ENCODE results near the gene MOSMO. TPM values are rescaled to one million over a fixed set of nuclear protein-coding genes. Genes with fewer than 3 reads are reported as not detected.
A peak's percentile ranks its signal among the peaks of the same experiment; 100 is the strongest.

The MOSMO gene
- total RNA-seq, 2 donors from 2014 or later, result 16.1 to 33.6 TPM

- DNase-seq (ENCODE audit: low spot score) (no peak), ATAC-seq (ENCODE audit: insufficient number of reproducible peaks, low FRiP score, low read depth) (no peak)
Observed at GRCh38 chr16:22077700-22078313, 69.9 kb downstream of the MOSMO start.

GRCh38 chr16:22078656-22079055 lies 70.7 kb downstream of the MOSMO start:
- DNase-seq (ENCODE audit: low spot score) (no peak), ATAC-seq (ENCODE audit: insufficient number of reproducible peaks, low FRiP score, low read depth) (no peak)
- Histone ChIP-seq H3K9me3 (no peaks in the 10 kb centered on the region), H3K27me3 (replicated peaks; ENCODE audit: insufficient read depth) (no peaks in the 10 kb centered on the region), H3K27ac (no peak overlapping the region), H3K36me3 (no peaks in the 10 kb centered on the region), H3K4me3 (no peak overlapping the region), H3K4me1 (ENCODE audit: control insufficient read depth in 1 of 2, low read depth in 2 of 2) (peaks cover 0 to 7% of the 10 kb centered on the region in 2 donors)
- no peak for TF ChIP-seq CTCF (IDR thresholded peaks at IDR 0.05)

More at GRCh38 chr16:22077700-22078313, 69.9 kb downstream of the MOSMO start:
- no peaks in the 10 kb centered on the region for H3K4me1 ChIP-seq (ENCODE audit: control insufficient read depth in 1 of 2, low read depth in 2 of 2)
- no peaks in the 10 kb centered on the region for H3K27me3 ChIP-seq (replicated peaks; ENCODE audit: insufficient read depth)
- no peak overlapping the region for H3K27ac ChIP-seq
- H3K9me3 ChIP-seq, result no peaks in the 10 kb centered on the region
- H3K36me3 ChIP-seq, result no peaks in the 10 kb centered on the region
- TF ChIP-seq CTCF (IDR thresholded peaks at IDR 0.05), result peak; percentile 70
- H3K4me3 ChIP-seq, result no peak overlapping the region

- no peak overlapping the region for H3K27ac ChIP-seq
- TF ChIP-seq CTCF (IDR thresholded peaks at IDR 0.05), result no peak
- no peaks in the 10 kb centered on the region for H3K9me3 ChIP-seq
- H3K4me1 ChIP-seq (ENCODE audit: control insufficient read depth in 1 of 2, low read depth in 2 of 2), result peaks cover 0 to 12% of the 10 kb centered on the region in 2 donors
- no peak for ATAC-seq (ENCODE audit: insufficient number of reproducible peaks, low FRiP score, low read depth)
- DNase-seq (ENCODE audit: low spot score), result no peak
- H3K27me3 ChIP-seq (replicated peaks; ENCODE audit: insufficient read depth), result no peaks in the 10 kb centered on the region
- H3K4me3 ChIP-seq, result no peak overlapping the region
- H3K36me3 ChIP-seq, result no peaks in the 10 kb centered on the region
Observed at GRCh38 chr16:22081050-22081449, 73.1 kb downstream of the MOSMO start.

GRCh38 chr16:22086440-22086839 lies 78.5 kb downstream of the MOSMO start:
- no peak overlapping the region for H3K27ac ChIP-seq
- H3K9me3 ChIP-seq, result no peaks in the 10 kb centered on the region
- H3K36me3 ChIP-seq, result no peaks in the 10 kb centered on the region
- ATAC-seq (ENCODE audit: insufficient number of reproducible peaks, low FRiP score, low read depth) (no peak), DNase-seq (ENCODE audit: low spot score) (no peak)
- no peak overlapping the region for H3K4me3 ChIP-seq
- no peaks in the 10 kb centered on the region for H3K27me3 ChIP-seq (replicated peaks; ENCODE audit: insufficient read depth)
- no peak for TF ChIP-seq CTCF (IDR thresholded peaks at IDR 0.05)
- peaks cover 0 to 12% of the 10 kb centered on the region in 2 donors for H3K4me1 ChIP-seq (ENCODE audit: control insufficient read depth in 1 of 2, low read depth in 2 of 2)

GRCh38 chr16:22088642-22089041 lies 80.7 kb downstream of the MOSMO start:
- DNase-seq (ENCODE audit: low spot score) (no peak), ATAC-seq (ENCODE audit: insufficient number of reproducible peaks, low FRiP score, low read depth) (no peak)
- Histone ChIP-seq H3K4me3 (no peak overlapping the region), H3K27ac (no peak overlapping the region), H3K27me3 (replicated peaks; ENCODE audit: insufficient read depth) (no peaks in the 10 kb centered on the region), H3K9me3 (no peaks in the 10 kb centered on the region), H3K4me1 (ENCODE audit: control insufficient read depth in 1 of 2, low read depth in 2 of 2) (peaks cover 0 to 5% of the 10 kb centered on the region in 2 donors), H3K36me3 (no peaks in the 10 kb centered on the region)
- no peak for TF ChIP-seq CTCF (IDR thresholded peaks at IDR 0.05)

All from thoracic aorta (tissue), 2 donors.